ENCODE data around the gene ADARB2.
"Not testable (repeated sequence)": the region's sequence is repeated elsewhere in the genome, so short reads cannot be mapped to it uniquely, and the experiment has no call there.

The ADARB2 gene

DNA sequence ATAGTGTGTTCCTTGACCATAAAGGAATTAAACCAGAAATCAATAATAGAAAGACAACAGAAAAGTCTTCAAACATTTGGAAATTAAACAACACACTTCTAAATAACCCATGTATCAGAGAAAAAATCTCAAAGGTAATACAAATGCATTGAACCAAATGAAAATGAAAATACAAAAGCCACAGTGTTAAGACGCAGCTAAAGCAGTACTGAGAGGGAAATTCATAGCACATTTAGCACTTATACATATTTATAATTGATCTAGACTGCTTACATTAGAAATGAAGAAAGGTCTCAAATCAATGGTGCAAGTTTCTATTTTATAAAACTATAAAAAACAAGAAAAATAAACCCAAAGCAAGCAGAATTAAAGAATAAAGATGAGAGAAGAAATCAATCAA, 306.1 kb downstream of the ADARB2 start:
- no peak overlapping the region for H3K4me3 ChIP-seq (ENCODE audit: low read depth, low read length)
- TF ChIP-seq, protein P1, sequence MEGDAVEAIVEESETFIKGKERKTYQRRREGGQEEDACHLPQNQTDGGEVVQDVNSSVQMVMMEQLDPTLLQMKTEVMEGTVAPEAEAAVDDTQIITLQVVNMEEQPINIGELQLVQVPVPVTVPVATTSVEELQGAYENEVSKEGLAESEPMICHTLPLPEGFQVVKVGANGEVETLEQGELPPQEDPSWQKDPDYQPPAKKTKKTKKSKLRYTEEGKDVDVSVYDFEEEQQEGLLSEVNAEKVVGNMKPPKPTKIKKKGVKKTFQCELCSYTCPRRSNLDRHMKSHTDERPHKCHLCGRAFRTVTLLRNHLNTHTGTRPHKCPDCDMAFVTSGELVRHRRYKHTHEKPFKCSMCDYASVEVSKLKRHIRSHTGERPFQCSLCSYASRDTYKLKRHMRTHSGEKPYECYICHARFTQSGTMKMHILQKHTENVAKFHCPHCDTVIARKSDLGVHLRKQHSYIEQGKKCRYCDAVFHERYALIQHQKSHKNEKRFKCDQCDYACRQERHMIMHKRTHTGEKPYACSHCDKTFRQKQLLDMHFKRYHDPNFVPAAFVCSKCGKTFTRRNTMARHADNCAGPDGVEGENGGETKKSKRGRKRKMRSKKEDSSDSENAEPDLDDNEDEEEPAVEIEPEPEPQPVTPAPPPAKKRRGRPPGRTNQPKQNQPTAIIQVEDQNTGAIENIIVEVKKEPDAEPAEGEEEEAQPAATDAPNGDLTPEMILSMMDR (IDR thresholded peaks at IDR 0.05; ENCODE audit: low read depth, low read length, missing control alignments), result no peak
- no peak for DNase-seq (ENCODE audit: low read depth)

DNA sequence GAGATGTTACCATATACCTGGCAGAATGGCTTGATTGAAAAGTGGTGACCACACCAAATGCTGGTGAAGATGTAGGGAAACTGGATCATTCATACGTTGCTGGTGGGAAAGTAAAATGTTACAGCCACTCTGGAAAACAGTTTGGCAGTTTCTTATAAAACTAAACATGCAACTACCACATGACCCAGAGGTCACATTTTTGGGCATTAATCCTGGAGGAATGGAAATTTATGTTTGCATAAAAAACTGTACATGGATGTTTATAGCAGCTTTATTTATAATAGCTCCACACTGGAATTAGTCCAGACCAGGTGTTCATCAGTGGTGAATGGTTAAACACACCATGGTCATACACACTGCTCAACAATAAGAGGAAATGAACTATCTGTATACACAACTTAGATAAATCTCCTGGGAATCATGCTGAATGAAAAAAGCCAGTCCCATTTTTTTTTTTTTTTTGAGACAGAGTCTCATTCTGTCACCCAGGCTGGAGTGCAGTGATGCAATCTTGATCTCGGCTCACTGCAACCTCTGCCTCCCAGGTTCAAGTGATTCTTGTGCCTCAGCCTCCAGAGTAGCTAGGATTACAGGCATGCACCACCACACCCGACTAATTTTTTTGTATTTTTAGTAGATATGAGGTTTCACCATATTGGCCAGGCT, 309.7 kb downstream of the ADARB2 start:
- DNase-seq (ENCODE audit: low read depth); H3K4me3 ChIP-seq (ENCODE audit: low read depth, low read length): not testable (repeated sequence)

GRCh38 chr10:1426786-1427185, 310.5 kb downstream of the ADARB2 start:
- no peak for DNase-seq (ENCODE audit: low read depth)
- TF ChIP-seq, protein P1 (IDR thresholded peaks at IDR 0.05; ENCODE audit: low read depth, low read length, missing control alignments), result no peak

GRCh38 chr10:1425879-1426278, 311.4 kb downstream of the ADARB2 start:
- peak; percentile 29 for DNase-seq (ENCODE audit: low read depth)
- TF ChIP-seq, protein P1 (IDR thresholded peaks at IDR 0.05; ENCODE audit: low read depth, low read length, missing control alignments), result no peak
- H3K4me3 ChIP-seq (ENCODE audit: low read depth, low read length), result no peak overlapping the region

More at GRCh38 chr10:1426786-1427185, 310.5 kb downstream of the ADARB2 start:
- no peak overlapping the region for H3K4me3 ChIP-seq (ENCODE audit: low read depth, low read length)

- DNase-seq (ENCODE audit: low read depth), result no peak
- no peak overlapping the region for H3K4me3 ChIP-seq (ENCODE audit: low read depth, low read length)
- TF ChIP-seq, protein P1 (IDR thresholded peaks at IDR 0.05; ENCODE audit: low read depth, low read length, missing control alignments), result no peak
Observed at GRCh38 chr10:1424648-1425047, 312.7 kb downstream of the ADARB2 start.

- DNase-seq (ENCODE audit: low read depth), result no peak
- TF ChIP-seq, protein P1 (IDR thresholded peaks at IDR 0.05; ENCODE audit: low read depth, low read length, missing control alignments), result no peak
- no peak overlapping the region for H3K4me3 ChIP-seq (ENCODE audit: low read depth, low read length)
Observed at GRCh38 chr10:1423676-1424253, 313.6 kb downstream of the ADARB2 start.

DNA sequence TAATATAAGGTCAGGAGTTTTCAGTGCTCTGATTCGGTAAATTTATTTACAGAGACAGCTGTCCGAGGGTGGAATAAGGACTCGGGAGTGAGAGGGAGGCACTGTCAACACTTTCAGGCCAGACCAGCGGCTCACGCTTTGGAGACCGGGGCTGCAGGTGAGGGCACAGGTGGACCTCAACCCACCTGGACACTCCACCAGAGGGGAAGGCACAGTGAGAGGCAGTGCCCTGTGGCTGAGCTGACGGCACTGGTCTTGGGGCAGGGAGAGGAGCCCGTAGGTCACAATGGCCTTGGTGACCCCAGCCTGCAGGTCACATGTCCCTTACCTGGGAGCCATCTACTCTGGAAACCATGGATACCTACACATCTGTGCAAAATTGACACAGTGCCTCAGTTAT, 315.1 kb downstream of the ADARB2 start:
- no peak for DNase-seq (ENCODE audit: low read depth)
- H3K4me3 ChIP-seq (ENCODE audit: low read depth, low read length), result no peak overlapping the region
- TF ChIP-seq, protein P1 (IDR thresholded peaks at IDR 0.05; ENCODE audit: low read depth, low read length, missing control alignments), result no peak

All from GM12864 (cell line).